Prostate gland (tissue), 2 donors: ENCODE measurements around the gene IFNAR1. TPM values are rescaled to one million over a fixed set of nuclear protein-coding genes. Genes with fewer than 3 reads are reported as not detected.

ENCODE experiments used
- DNase-seq: peaks from one replicate; pipeline ENCODE4 v3.0.0-alpha.2; 2019; ENCODE audit warnings: low spot score
- H3K27ac ChIP-seq, 2 donors: fragments of 200-600 bp; sonication (generic); 2 replicates each; pipeline ENCODE4 v1.5.1; 2017 to 2019
- H3K27me3 ChIP-seq: fragments of 200-600 bp; sonication (generic); replicated peaks from 2 replicates; pipeline ENCODE4 v1.5.1; 2019; ENCODE audit not compliant: insufficient read depth
- H3K36me3 ChIP-seq, 2 donors: fragments of 200-600 bp; sonication (generic); 1 replicate in 1 of 2; 2 replicates in 1 of 2; pipeline versions ENCODE4 v1.5.1 to v1.8.1; 2017 to 2019
- H3K4me1 ChIP-seq: fragments of 200-600 bp; sonication (generic); replicated peaks from 2 replicates; pipeline ENCODE4 v1.5.1; 2019
- H3K4me3 ChIP-seq, 2 donors: fragments of 200-600 bp; sonication (generic); 2 replicates each; pipeline ENCODE4 v1.5.1; 2017 to 2019
- H3K9me3 ChIP-seq: fragments of 200-600 bp; sonication (generic); 2 replicates; pipeline ENCODE4 v1.5.1; 2017
- POLR2A ChIP-seq: fragments of 450-650 bp; IDR thresholded peaks from one replicate; pipeline ENCODE4 v1.6.1; 2016; ENCODE audit warnings: antibody characterized with exemption, mild to moderate bottlenecking
- POLR2AphosphoS5 ChIP-seq: sonication (generic); formaldehyde crosslinking; IDR thresholded peaks from one replicate; pipeline ENCODE4 v1.6.1; 2017; ENCODE audit warnings: antibody characterized with exemption
- WGBS: methylation state at CpG from one replicate; pipeline ENCODE4 v1.1.5; 2018; 5-methylcytosine and 5-hydroxymethylcytosine counted together
- intact Hi-C: fragments of 100-400 bp; cut with DNase I; formaldehyde crosslinking; loops from one replicate; pipeline ENCODE4 v1.14.2; 2022
- total RNA-seq, 2 donors: library from RNA; depleted of rRNA; stranded (reverse); fragments of >200 nt; gene quantifications; one replicate each; pipeline ENCODE4 v1.1.0, GENCODE V29; 2016
- TF ChIP-seq, protein P1 (sequence below), 4 experiments: fragments of 200-600 bp in 2 of 4; fragments of 450-650 bp in 2 of 4; sonication (generic) in 2 of 4; IDR thresholded peaks; 1 replicate in 3 of 4; 2 replicates in 1 of 4; pipeline ENCODE4 v1.5.1; 2016 to 2019; ENCODE audit warnings: antibody characterized with exemption in 4 of 4, mild to moderate bottlenecking in 2 of 4, moderate library complexity in 2 of 4

IFNAR1 gene
- total RNA-seq, 2 donors from 2014 or later = 29.8 to 34.4 TPM

DNA sequence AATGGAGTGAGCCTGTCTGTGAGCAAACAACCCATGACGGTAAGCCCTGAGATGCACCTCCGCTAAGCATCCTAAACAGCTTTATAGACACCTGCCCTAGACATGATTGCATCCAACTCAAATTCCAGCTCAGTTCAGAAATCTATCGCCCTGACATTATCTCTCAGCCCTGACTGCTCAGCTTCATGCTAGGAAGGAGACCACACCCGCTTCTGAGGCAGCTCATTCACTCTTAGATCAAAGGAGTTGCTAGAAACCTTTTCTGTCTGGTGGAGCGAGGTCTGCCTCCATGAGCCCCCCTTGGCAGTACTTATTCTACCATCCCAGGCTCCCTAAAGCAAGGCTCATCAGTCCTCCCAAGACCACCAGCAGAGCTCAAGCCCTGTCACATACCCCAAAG is 41.6 kb upstream of the IFNAR1 start:
- intact Hi-C loops = no loop called here
- peaks cover 13% of the 10 kb centered on the region for H3K4me1 ChIP-seq
- no peak overlapping the region for H3K27ac ChIP-seq
- H3K36me3 ChIP-seq = no peaks in the 10 kb centered on the region
- H3K4me3 ChIP-seq = no peak overlapping the region
- no peak for DNase-seq
- TF ChIP-seq POLR2A (no peak), POLR2AphosphoS5 (no peak)
- TF ChIP-seq, protein P1, sequence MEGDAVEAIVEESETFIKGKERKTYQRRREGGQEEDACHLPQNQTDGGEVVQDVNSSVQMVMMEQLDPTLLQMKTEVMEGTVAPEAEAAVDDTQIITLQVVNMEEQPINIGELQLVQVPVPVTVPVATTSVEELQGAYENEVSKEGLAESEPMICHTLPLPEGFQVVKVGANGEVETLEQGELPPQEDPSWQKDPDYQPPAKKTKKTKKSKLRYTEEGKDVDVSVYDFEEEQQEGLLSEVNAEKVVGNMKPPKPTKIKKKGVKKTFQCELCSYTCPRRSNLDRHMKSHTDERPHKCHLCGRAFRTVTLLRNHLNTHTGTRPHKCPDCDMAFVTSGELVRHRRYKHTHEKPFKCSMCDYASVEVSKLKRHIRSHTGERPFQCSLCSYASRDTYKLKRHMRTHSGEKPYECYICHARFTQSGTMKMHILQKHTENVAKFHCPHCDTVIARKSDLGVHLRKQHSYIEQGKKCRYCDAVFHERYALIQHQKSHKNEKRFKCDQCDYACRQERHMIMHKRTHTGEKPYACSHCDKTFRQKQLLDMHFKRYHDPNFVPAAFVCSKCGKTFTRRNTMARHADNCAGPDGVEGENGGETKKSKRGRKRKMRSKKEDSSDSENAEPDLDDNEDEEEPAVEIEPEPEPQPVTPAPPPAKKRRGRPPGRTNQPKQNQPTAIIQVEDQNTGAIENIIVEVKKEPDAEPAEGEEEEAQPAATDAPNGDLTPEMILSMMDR (IDR thresholded peaks at IDR 0.05) = no peak
- WGBS = 97% methylated on average over 5 of the region's 5 CpGs
- no peaks in the 10 kb centered on the region for H3K27me3 ChIP-seq
- H3K9me3 ChIP-seq = no peaks in the 10 kb centered on the region

DNA sequence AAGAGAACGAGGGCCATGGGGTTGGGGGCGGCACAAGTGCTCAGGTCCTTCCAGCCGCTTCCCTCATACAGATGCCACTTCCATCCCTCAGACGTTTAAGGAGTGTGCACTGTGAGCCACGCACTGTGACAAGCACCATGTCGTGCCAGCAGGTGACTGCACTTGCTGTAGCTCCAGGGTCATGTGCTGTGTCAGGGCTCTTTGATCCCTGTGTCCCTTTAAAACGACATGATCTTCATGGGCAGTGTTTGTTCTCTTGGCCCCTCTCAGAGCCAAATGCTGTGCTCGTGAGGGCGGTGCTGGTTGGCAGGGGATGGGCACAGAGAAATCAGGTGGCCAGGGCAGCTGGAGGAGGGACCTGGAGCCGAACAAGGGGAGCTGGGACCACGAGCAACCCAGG is 38.7 kb upstream of the IFNAR1 start:
- no peaks in the 10 kb centered on the region for H3K27me3 ChIP-seq
- 57% methylated on average over 11 of the region's 11 CpGs for WGBS
- intact Hi-C loops = no loop called here
- H3K27ac ChIP-seq = peak overlapping the region; percentile 51 to 56
- TF ChIP-seq, protein P1 (IDR thresholded peaks at IDR 0.05) = no peak
- TF ChIP-seq POLR2A (no peak), POLR2AphosphoS5 (no peak)
- no peaks in the 10 kb centered on the region for H3K9me3 ChIP-seq
- peaks cover 13% of the 10 kb centered on the region for H3K4me1 ChIP-seq
- H3K4me3 ChIP-seq = no peak overlapping the region
- H3K36me3 ChIP-seq = no peaks in the 10 kb centered on the region
- DNase-seq = no peak

DNA sequence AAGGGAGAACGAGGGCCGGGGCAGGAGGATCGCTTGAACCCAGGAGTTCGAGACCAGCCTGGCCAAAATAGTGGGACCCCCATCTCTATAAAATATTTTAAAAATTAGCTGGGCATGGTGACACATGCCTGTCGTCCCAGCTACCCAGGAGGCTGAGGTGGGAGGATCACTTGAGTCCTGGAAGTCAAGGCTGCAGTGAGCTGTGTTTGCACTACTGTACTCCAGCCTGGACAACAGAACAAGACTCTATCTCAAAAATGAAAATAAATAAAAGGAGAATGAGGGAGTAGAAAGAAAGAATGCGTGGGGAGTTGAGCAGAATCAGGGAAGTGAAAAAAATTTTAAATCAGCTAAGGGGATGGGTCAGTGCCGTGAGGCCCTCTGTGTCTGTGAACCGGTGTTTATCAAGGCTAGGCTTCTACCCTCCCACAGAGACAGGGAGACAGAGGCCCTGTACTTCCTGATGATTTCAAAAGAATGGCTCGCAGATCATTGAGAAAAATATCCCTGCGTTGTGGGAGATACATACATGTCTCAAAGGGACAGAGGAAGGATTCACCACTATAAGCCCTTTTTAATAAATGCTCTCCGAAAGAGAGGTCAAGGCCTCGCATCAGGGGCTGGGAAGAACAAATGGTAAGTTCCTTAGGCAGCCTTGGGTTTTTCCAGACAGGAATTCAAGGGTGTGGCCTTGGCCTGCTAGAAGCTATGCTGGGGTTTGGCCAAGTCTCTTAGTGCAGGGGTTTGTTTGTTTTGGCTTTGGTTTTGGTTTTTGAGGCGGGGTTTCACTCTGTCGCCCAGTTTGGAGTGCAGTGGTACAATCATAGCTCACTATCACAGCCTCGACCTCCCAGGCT is 37.9 kb upstream of the IFNAR1 start:
- 42% methylated on average over 15 of the region's 15 CpGs for WGBS

DNA sequence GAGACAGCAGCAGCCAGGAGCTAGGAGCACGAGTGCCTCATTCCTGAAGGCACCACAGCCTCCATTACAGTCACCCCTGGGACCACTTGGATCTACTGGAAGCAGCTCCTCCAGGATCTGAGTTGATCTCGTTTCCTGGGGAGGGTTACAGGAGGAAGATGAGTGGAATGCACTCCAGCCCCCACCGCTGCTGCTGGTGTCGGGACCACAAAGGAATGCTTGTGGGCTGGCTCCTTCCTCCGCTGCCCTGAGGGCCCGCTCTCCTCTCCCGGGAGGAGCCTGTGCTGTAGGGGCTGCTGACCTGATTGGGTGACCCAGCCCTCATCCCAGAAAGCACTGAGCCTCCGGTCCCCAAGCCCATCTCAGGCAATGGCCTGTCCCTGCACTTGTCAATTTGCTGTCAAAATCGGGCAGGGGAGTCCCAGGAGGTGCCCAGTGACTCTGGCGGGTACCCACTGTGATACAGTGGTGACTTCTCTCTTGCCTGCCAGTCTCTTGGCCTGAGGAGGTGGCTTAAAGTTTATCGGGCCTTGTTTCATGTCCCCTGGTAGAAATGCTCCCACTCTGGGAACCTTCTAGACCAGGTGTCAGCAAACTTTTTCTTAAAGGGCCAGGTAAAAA is 35.5 kb upstream of the IFNAR1 start:
- H3K27me3 ChIP-seq = no peaks in the 10 kb centered on the region

More for the DNA sequence above, 37.9 kb upstream of the IFNAR1 start:
- Histone ChIP-seq H3K4me1 (peaks cover 13% of the 10 kb centered on the region), H3K4me3 (no peak overlapping the region), H3K9me3 (no peaks in the 10 kb centered on the region), H3K27me3 (no peaks in the 10 kb centered on the region), H3K27ac (peak overlapping the region; percentile 51 to 56), H3K36me3 (no peaks in the 10 kb centered on the region)
- TF ChIP-seq, protein P1 (IDR thresholded peaks at IDR 0.05) = no peak
- peak; percentile 57 for TF ChIP-seq POLR2AphosphoS5
- intact Hi-C loops = no loop called here
- DNase-seq = peak; percentile 59

More for the DNA sequence above, 35.5 kb upstream of the IFNAR1 start:
- intact Hi-C loops = no loop called here
- Histone ChIP-seq H3K4me3 (no peak overlapping the region), H3K9me3 (no peaks in the 10 kb centered on the region), H3K36me3 (no peaks in the 10 kb centered on the region), H3K4me1 (peaks cover 22% of the 10 kb centered on the region), H3K27ac (peak overlapping the region in 1 of 2 donors; percentile 35)
- no peak for DNase-seq
- TF ChIP-seq, protein P1 (IDR thresholded peaks at IDR 0.05) = no peak
- TF ChIP-seq POLR2AphosphoS5 (no peak), POLR2A (no peak)
- WGBS = 69% methylated on average over 11 of the region's 11 CpGs
